Hippocampal formation (tissue), 2 donors: Measurements from ENCODE around the gene ZNF101.
"Not testable (repeated sequence)": the region's sequence is repeated elsewhere in the genome, so short reads cannot be mapped to it uniquely, and the experiment has no call there.

ENCODE experiments used
- DNase-seq, 2 donors: peaks; one replicate each; lab custom pipeline; 2025; lab: John Stamatoyannopoulos, UW

Gene ZNF101

GRCh38 chr19:19661675-19662251 lies 6.9 kb upstream of the ZNF101 start:
- DNase-seq, result no peak

DNA sequence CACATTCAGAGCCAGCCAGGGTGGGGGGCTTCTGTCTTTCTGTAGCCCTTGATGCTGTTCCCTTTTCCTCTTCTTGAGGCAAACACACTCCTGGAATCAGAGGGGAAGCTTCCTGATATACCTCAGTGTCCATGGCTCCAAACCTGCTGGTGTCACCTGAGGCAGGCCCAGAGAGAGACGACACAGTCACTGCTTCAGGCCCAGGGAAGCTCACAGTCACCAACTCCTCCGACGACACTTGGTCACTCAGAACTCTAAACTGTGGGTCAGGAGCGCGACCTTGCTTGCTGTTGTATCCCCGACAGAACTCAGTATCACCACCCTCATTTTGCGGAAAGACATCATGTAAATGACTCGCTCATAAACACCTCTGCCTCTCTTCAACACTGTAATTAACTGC lies 6.3 kb upstream of the ZNF101 start:
- no peak for DNase-seq

DNA sequence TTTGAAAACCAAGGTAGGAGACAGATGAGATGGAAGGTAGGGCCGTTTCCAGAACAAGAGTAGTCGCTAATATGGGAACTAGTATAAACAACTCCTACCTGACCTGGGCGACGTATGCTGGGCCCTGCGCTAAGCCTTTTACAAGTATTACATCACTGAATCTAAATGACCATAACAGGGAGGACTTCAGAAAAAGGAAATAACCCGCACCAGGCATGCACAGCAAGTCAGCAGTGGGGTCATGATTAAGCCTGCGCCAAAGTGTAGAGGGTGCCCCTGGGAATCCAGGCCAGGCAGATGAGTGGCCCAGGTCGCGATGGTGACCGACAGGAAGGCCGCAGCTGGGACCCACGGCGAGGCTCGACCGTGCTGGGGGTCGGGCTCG lies 5.8 kb upstream of the ZNF101 start:
- no peak for DNase-seq

- DNase-seq, result peak; percentile 96 to 99
Observed at GRCh38 chr19:19663256-19664120, 5.2 kb upstream of the ZNF101 start, which contains the start of gene ATP13A1. Gene ATP13A1, minus strand, starts transcription at chr19:19663676. Its CDS starts 10 bp downstream, at chr19:19663666.

DNA sequence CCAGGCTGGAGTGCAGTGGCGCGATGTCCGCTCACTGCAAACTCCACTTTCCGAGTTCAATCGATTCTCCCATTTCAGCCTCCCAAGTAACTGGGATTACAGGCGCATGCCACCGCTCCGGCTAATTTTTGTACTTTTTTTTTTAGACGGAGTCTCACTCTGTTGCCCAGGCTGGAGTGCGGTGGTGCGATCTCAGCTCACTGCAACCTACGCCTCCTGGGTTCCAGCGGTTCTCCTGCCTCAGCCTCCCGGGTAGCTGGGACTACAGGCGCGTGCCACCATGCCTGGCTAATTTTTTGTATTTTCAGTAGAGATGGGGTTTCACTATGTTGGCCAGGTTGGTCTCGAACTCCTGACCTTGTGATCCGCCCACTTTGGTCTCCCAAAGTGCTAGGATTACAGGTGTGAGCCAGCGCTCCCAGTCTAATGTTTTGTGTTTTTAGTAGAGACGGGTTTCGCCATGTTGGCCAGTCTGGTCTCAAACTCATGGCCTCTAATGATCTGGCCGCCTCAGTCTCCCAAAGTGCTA lies 3.2 kb upstream of the ZNF101 start:
- not testable (repeated sequence) for DNase-seq

GRCh38 chr19:19670070-19670551 lies 1.5 kb downstream of the ZNF101 start:
- DNase-seq, result no peak

GRCh38 chr19:19672816-19673215 lies 4.2 kb downstream of the ZNF101 start:
- no peak for DNase-seq

- DNase-seq, result no peak
Observed at GRCh38 chr19:19674315-19674714, 5.7 kb downstream of the ZNF101 start.

DNA sequence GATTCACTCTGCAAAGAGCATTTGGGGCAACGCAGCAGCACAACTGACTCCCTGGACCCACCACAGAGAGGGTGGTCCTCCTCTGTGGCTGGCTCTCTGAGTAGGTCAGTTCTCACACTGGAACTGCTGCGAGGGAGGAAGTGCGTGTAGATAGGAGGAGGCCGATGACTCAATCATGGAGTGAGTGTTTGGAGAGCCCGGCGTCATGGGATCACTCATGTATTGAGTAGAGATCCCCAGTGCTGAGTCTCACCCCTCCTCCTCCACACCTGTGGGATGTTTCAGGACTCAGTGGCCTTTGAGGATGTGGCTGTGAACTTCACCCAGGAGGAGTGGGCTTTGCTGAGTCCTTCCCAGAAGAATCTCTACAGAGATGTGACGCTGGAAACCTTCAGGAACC lies 8.9 kb downstream of the ZNF101 start:
- DNase-seq, result no peak

- no peak for DNase-seq
Observed at GRCh38 chr19:19679176-19680073, 10.8 kb downstream of the ZNF101 start.

DNA sequence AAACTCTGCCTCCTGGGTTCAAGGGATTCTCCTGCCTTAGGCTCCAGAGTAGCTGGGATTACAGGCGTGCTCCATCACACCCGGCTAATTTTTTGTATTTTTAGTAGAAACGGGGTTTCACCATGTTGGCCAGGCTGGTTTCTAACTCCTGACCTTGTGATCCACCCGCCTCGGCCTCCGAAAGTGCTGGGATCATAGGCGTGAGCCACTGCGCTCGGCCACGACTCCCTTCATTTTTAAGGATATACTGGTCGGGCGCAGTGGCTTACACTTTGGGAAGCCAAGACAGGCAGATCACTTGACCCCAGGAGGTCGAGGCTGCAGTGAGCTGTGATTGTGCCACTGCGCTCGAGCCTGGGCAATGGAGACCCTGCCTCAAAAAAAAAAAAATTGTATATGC lies 17.5 kb downstream of the ZNF101 start:
- DNase-seq, result not testable (repeated sequence)

GRCh38 chr19:19686580-19686979 lies 17.9 kb downstream of the ZNF101 start:
- no peak for DNase-seq

DNA sequence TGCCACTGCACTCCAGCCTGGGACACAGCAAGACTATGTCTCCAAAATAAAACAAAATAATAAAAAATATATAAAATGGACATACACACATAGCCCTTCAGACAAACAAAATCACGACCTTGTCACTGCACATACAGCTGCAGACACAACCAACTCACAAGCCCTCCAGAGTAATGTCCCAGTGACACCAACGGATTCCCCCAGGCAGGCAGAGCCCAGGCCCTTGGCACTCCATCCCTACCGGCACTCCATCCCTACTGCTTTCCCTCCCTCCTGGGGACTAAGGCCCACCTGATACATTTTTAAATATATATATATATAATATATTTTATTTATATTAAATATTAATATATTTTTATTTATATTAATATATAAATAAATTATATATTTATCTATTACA lies 18.5 kb downstream of the ZNF101 start:
- DNase-seq, result no peak

- not testable (repeated sequence) for DNase-seq
Observed at GRCh38 chr19:19689023-19689422, 20.4 kb downstream of the ZNF101 start.

DNA sequence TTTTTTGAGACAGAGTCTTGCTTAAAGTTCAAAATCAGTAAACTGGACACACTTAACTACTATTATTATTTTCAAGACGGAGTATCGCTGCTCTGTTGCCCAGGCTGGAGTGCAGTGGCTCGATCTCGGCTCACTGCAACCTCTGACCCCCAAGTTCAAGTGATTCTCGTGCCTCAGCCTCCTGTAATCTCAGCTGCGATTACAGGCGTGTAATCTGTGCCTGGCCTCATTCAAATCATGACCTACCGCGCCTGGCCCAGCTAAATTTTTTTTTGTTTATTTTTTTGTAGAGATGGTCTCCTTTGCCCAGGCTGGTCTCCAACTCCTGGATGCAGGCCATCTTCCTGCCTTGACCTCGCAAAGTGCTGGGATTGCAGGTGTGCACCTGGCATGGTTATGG lies 23.0 kb downstream of the ZNF101 start:
- no peak for DNase-seq

DNA sequence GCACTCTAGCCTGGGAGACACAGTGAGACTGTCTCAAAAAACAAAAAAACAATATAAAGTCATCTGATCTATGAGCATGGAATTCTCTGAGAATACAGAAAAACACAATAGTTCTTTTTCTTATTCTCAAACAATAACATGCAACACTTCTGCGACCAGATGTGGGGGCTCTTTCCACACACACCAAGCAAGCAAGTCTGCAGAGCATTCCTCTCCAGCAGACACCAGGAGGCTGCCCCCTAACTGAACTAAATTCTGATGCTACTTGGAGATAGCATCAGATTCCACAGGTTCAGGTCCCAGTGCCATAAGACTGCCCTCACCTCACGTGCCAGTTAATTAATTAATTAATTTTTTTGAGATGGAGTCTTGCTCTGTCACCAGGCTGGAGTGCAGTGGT lies 27.7 kb downstream of the ZNF101 start:
- no peak for DNase-seq

DNA sequence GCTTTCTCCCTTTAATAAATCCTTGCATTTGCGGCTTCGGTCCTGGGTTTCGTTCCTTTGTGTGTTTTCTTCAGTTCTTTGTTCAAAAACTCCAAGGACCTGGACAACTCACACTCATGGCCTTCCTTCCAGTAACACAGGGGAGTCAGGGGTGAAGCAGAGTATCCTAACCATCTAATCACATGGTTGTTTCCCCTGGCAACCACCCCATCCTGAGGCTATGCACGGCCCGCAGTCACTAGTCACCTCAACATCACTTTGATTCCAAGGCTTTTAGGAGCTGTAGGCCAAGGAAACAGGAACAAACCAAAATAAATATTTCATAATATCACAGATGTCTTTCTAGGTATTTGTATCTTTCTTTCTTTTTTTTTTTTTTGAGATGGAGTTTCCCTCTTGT lies 28.9 kb downstream of the ZNF101 start:
- no peak for DNase-seq

DNA sequence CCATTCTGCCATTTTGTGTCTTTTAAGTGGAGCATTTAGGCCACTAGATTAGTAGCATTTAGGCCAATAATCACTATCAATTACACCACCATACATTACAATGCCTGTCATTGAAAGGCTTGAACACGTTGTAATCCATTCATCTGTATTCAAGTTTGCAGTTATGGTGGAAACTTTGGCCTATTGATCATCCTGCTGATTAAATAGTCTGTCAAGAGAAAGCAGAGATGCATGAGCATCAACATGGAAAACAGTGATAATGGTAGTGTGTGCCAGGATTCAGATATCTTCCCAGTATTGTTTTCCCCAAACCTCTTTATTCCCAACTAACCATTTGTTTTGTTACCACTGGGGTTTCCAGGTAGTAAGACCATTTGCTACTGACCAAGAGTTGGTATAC lies 31.9 kb downstream of the ZNF101 start:
- DNase-seq, result not testable (repeated sequence)

DNA sequence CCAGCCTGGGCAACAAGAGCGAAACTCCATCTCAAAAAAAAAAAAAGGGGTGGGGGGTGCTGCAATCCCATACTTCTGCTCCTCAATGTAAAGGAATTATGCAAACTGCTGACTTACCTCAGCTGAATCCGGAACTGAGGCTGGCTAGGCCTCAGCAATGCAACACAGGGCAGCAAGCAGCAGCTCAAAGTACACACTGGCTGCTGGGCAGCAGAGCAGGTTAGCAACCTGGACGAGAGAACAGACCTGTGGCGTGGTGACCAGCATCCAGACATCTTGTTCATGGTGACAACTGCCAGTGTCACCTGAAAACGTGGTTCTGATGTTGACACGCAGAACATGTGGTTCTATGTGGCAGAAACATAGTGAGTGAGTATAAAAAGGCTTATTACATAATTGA lies 36.2 kb downstream of the ZNF101 start:
- DNase-seq, result no peak

- DNase-seq, result no peak
Observed at GRCh38 chr19:19710506-19710905, 41.9 kb downstream of the ZNF101 start.

DNA sequence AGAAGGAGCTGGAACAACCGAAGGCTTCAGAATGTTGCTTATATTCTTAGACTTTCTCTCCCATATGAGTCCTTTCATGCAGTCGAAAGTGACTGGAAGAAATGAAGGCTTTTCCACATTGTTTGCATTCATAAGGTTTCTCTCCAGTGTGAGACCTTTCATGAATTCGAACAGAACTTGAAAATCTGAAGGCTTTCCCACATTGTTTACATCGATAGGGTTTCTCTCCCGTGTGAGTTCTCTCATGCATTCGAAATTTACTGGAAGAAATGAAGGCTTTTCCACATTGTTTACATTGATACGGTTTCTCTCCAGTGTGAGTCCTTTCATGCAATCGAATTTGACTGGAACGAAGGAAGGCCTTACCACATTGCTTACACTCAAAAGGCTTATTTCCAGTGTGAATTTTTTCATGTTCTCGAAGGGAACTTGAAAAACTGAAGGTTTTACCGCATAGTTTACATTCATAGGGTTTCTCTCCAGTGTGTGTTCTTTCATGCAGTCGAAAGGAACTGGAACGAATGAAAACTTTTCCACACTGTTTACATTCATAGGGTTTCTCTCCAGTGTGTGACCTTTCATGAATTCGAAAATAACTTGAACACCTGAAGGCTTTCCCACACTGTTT lies 42.8 kb downstream of the ZNF101 start:
- no peak for DNase-seq
